ENCODE results near the gene LTBP1. TPM values are rescaled to one million over a fixed set of nuclear protein-coding genes. Genes with fewer than 3 reads are reported as not detected.

The LTBP1 gene
- polyA plus RNA-seq, 2 of the 4 experiments (the other 2 are of a cell fraction), result 23.8 to 30.4 TPM

GRCh38 chr2:33312355-33312754 is 365.6 kb downstream of the LTBP1 start (continued):
- TF ChIP-seq RNF2 (IDR thresholded peaks at IDR 0.05; ENCODE audit: borderline replicate concordance, low read depth), result no peak
- TF ChIP-seq USF2 (IDR thresholded peaks at IDR 0.05), result no peak

- no peak overlapping the region for H3K27ac ChIP-seq
- ATAC-seq (no peak), FAIRE-seq (no peak), DNase-seq (ENCODE audit: low read depth in 1 of 2, low spot score in 1 of 2) (no peak)
- H3K4me2 ChIP-seq, result no peak overlapping the region
- WGBS (ENCODE audit: missing lambda C conversion rate), result 73% methylated on average over 3 of the region's 3 CpGs
- ChIA-PET POLR2A (no interaction called here), CTCF (interaction anchor here (0.9 kb wide), 1 partner anchor 129 kb away, joined by 4 read pairs; no protein-coding TSS in a partner anchor)
- H3K9me3 ChIP-seq, result no peaks in the 10 kb centered on the region
- TF ChIP-seq PBX3 (IDR thresholded peaks at IDR 0.05) (no peak), FOSL2 (IDR thresholded peaks at IDR 0.05) (no peak), FOSL2 (CRISPR knock-in tag; IDR thresholded peaks at IDR 0.05) (no peak), E2F6 (IDR thresholded peaks at IDR 0.05; ENCODE audit: borderline replicate concordance, low read depth) (no peak), USF2 (IDR thresholded peaks at IDR 0.05) (no peak), PHF8 (IDR thresholded peaks at IDR 0.05; ENCODE audit: borderline replicate concordance, low read depth) (no peak), FOXS1 (CRISPR knock-in tag; IDR thresholded peaks at IDR 0.05) (no peak), RARB (CRISPR knock-in tag; IDR thresholded peaks at IDR 0.05) (no peak), CBX8 (IDR thresholded peaks at IDR 0.05) (no peak), HDAC2 (IDR thresholded peaks at IDR 0.05) (no peak), ZNF302 (CRISPR knock-in tag; IDR thresholded peaks at IDR 0.05) (no peak), ESRRA (IDR thresholded peaks at IDR 0.05; ENCODE audit: borderline replicate concordance, low read length) (no peak), SREBF2 (IDR thresholded peaks at IDR 0.05) (no peak), CBX2 (IDR thresholded peaks at IDR 0.05; ENCODE audit: borderline replicate concordance, low read depth) (no peak)
- no peak overlapping the region for H3K4me3 ChIP-seq
- no peaks in the 10 kb centered on the region for H3K4me1 ChIP-seq
Observed at GRCh38 chr2:33313039-33313438, 366.3 kb downstream of the LTBP1 start.

GRCh38 chr2:33314541-33314940 is 367.8 kb downstream of the LTBP1 start:
- FAIRE-seq, result no peak
- Histone ChIP-seq H3K4me2 (no peak overlapping the region), H3K27ac (no peak overlapping the region), H3K9me3 (no peaks in the 10 kb centered on the region), H3K4me3 (no peak overlapping the region), H3K4me1 (no peaks in the 10 kb centered on the region)
- ATAC-seq, result no peak
- POLR2A ChIA-PET, result no interaction called here
- DNase-seq (ENCODE audit: low read depth in 1 of 2, low spot score in 1 of 2), result no peak
- CTCF ChIA-PET, result no interaction called here
- TF ChIP-seq MAFK (IDR thresholded peaks at IDR 0.05; ENCODE audit: partially characterized antibody) (no peak), HES2 (IDR thresholded peaks at IDR 0.05) (no peak), ZC3H11A (IDR thresholded peaks at IDR 0.05) (no peak), SMC3 (IDR thresholded peaks at IDR 0.05) (no peak), CBX8 (IDR thresholded peaks at IDR 0.05) (no peak), POLR2A (IDR thresholded peaks at IDR 0.05; ENCODE audit: low read length) (no peak), MAZ (IDR thresholded peaks at IDR 0.05; ENCODE audit: borderline replicate concordance, low read depth, low read length) (no peak), JUN (IDR thresholded peaks at IDR 0.05) (no peak), TFCP2L1 (CRISPR knock-in tag; IDR thresholded peaks at IDR 0.05) (no peak), CBX2 (IDR thresholded peaks at IDR 0.05; ENCODE audit: borderline replicate concordance, low read depth) (no peak), MAX (IDR thresholded peaks at IDR 0.05) (no peak), HOXA7 (CRISPR knock-in tag; IDR thresholded peaks at IDR 0.05) (no peak), RAD21 (conservative IDR thresholded peaks at IDR 0.05 in 1 of 2, IDR thresholded peaks at IDR 0.05 in 1 of 2) (no peak), MYC (IDR thresholded peaks at IDR 0.05; ENCODE audit: borderline replicate concordance, low read length) (no peak), EHMT2 (IDR thresholded peaks at IDR 0.05; ENCODE audit: low read depth) (no peak), SREBF2 (IDR thresholded peaks at IDR 0.05) (no peak)
